HG03565 (cell line): ENCODE data around the gene DNAH17.

Experiments
- ATAC-seq: cut with Tn5 transposase; IDR thresholded peaks from one replicate; pipeline ENCODE4 v1.9.1; 2021; ENCODE audit warnings: mild to moderate bottlenecking, moderate library complexity; ENCODE audit not compliant: unreplicated experiment

The DNAH17 gene, protein sequence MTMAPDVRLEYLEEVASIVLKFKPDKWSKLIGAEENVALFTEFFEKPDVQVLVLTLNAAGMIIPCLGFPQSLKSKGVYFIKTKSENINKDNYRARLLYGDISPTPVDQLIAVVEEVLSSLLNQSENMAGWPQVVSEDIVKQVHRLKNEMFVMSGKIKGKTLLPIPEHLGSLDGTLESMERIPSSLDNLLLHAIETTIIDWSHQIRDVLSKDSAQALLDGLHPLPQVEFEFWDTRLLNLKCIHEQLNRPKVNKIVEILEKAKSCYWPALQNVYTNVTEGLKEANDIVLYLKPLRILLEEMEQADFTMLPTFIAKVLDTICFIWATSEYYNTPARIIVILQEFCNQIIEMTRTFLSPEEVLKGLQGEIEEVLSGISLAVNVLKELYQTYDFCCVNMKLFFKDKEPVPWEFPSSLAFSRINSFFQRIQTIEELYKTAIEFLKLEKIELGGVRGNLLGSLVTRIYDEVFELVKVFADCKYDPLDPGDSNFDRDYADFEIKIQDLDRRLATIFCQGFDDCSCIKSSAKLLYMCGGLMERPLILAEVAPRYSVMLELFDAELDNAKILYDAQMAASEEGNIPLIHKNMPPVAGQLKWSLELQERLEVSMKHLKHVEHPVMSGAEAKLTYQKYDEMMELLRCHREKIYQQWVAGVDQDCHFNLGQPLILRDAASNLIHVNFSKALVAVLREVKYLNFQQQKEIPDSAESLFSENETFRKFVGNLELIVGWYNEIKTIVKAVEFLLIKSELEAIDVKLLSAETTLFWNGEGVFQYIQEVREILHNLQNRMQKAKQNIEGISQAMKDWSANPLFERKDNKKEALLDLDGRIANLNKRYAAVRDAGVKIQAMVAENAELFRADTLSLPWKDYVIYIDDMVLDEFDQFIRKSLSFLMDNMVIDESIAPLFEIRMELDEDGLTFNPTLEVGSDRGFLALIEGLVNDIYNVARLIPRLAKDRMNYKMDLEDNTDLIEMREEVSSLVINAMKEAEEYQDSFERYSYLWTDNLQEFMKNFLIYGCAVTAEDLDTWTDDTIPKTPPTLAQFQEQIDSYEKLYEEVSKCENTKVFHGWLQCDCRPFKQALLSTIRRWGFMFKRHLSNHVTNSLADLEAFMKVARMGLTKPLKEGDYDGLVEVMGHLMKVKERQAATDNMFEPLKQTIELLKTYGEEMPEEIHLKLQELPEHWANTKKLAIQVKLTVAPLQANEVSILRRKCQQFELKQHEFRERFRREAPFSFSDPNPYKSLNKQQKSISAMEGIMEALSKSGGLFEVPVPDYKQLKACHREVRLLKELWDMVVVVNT (N-terminal part only)

DNA sequence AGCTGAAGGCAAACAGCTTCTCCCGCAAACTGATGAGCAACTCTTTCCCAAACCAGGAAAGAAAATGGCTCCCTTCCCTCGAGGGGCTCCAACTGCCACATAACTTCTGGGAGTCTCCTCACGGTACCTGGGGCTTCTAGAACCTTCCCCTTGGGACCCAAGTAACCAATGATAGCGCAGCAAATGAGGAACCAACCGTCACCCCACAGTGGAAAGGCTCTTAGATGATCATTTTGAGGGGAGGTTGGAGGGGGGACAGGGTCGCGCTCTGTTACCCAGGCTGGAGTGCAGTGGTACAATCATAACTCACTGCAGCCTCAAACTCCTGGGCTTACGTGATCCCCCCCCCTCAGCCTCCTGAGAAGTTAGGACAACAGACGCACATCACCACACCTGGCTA lies at the start of gene DNAH17:
Gene DNAH17 (minus strand): TSS at position 101 of the 400 bp plus-strand sequence. CDS start 2,339 bp downstream, outside the sequence.
- ATAC-seq = no peak

DNA sequence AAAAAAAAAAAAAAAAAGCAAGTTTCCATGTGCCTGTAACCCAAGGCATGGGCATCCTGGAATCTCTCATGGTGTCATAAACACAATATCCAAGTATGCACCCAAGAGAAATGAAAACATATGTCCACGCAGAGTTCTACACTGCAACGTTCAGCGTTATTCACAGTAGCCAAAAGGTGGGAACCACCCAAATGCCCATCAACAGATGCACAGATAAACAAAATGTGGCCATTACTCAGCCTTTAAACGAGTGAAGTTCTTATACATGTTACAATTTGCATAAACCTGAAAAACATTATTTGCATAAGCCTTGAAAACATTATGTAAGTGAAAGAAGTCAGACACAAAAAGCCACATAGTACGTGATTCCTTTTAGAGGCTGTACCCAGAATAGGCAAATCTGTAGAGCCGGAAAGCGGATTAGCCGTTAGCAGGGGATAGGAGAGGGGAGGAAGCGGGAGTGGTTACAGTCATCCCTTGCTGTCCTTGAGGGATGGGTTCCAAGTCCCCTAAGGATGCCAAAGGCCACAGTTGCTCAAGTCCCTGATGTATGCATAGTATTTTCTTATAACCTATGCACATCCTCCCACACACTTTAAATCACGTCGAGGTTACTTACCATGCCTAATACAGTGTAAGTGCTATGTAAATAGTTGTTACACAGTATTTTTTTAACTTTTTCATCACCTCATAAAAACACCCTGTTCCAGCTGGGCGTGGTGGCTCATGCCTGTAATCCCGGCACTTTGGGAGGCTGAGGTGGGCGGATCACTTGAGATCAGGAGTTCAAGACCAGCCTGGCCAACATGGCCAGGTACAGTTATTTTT lies 47.3 kb upstream of the DNAH17 start:
- ATAC-seq = no peak

DNA sequence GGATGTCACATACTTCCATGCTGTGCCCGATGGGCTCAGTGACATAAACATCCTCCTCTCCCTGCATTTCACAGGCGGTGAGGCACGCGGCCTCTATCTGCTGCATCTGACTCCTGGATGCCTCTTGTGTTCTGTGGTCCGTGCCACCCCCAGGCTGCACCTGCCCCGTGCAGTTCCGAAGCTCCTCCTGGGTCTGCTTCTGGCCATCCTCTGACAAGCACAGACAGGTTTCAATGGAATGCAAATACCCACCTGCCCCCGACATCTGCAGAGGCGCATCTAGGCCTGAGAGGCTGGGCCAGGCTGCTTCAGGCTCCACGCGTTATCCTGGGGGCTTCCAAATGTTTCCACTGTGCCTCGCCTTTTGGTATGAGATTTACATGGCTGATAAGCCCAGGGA lies 46.3 kb upstream of the DNAH17 start:
- no peak for ATAC-seq

DNA sequence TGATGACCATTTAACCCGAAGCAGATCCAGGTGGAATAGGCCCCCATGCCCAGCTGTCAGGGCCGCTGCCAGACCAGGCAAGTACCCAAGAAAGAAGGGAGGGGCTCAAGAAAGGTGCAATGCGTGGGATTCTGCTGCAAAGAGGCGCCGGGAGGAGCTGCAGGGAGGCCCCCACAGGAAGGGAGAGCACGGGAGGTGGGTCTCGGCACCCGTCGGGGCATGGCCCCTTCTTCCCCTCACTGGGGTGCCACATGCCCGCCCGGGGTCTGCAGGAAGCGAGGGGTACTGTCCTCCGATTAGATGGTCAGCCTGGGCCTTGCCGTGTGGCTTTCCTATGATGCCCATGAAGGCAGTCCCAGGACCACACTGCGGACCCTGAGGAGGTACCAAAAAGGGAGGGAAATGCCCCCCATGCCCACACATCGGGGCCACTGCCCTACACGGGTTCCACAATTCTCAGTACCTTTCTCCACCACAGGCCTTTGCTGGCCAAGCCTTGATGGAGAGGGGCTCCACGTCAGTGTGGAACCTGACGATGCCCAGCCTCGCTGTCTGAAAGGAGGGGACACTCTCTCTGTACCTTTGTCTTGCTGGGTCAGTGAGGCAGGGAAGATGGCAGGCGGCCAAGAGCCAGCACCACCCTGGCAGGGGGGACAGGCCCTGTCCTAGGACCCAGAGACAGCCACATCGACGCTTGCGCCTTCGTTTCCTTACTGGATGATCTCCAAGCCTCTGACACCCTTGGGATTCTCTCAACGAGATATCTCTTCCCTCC lies 45.5 kb upstream of the DNAH17 start:
- ATAC-seq = no peak

DNA sequence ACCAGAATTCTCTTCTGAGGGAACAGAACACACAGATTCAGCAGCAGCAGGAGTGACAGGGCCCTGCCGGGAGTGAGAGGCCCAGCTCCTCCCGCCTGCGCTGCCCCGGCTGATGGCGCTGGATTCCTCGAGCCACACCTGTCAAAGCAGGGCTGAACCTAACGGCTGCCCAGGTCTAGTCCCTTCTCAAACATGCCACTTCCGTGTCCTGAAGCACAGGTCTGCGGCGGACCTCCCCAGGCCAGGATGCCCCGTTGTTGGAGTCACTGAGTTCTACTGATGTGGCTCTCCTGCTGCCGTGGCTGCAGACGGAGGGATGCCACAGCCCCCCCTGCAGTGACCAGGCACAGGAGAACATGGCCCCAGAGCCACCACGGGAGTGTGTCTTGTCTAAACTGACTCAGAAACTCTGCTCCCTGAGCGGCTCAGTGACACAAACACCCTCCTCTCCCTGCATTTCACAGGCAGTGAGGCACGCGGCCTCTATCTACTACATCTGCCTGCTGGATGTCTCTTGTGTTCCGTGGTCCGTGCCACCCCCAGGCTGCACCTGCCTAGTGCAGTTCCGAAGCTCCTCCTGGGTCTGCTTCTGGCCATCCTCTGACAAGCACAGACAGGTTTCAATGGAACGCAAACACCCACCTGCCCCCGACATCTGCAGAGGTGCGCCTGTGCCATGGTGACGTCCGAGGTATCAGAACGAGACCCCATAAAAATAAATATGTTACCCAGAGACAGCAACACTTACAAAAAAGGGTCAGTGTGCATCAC lies 44.7 kb upstream of the DNAH17 start:
- ATAC-seq = no peak

DNA sequence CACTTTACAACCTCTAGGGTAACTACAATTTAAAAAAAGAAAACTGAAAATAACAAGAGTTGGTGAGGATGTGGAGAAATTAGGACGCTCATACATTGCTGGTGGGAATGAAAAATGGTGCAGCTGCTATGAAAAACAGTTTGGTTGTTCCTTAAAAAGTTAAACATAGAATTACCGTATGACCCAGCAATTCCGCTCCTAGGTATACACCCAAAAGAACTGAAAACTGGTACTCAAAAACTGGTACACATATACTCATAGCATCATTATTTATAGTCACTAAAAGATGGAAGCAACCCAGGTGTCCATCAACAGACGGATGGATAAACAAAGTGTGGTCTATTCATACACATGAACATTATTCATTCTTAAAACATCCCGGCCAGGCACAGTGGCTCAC lies 42.9 kb upstream of the DNAH17 start:
- no peak for ATAC-seq

DNA sequence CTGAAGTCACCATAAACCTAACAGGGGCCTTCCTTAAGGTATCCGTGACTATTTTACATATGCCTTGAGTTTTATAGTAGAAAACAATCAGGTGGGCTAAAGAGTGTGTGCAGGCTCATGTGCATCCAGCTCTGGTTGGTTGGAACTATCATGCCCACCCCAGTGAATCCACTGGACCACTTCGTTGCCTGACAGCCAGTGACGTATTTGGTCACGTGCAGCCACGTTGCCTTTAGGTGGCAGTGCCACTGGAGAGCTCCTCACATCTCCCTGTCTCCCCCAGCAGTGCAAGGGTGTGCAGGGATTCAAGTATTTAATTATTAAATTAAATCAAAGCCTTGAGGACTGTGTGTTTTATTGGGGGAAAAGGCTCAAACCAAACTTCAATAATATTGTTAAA lies 42.1 kb upstream of the DNAH17 start:
- ATAC-seq = no peak

DNA sequence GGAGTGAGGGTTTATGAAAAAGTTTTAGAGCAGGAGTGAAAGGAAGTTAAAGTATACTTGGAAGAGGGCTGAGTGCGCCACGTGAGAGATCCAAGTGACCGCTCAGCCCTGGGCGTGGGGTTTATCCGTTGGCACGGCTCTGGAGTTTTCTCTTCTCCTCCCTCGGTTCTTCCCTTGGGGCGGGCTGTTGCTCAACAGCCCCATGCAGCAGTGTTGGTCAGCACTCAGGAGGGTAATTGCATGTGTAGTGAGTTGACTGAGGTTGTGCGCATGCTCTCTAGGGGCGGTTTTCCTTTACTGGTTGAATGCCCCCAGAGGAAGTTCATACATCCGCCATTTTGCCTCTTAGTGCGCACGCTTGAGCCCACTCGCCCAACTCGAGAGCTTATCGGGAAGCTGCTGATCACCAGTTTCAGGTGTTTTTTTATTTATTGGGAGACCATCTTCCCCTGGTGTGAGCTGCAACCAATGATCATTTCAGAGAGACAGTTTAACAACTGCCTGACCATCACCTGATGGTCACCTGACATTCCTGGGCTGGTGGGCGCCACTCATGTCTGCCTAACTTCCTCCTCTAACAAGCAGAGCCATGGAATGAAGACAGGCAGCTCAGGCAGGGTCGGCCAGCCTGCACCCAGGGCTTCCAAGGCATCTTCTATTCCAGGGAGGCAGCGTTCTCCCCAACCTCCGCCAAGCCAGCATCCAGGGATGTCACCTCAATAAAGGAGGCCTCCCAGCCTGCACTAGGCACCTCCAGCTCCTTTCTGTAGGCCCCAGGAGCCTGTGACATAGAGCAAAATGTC lies 41.3 kb upstream of the DNAH17 start:
- ATAC-seq = no peak

DNA sequence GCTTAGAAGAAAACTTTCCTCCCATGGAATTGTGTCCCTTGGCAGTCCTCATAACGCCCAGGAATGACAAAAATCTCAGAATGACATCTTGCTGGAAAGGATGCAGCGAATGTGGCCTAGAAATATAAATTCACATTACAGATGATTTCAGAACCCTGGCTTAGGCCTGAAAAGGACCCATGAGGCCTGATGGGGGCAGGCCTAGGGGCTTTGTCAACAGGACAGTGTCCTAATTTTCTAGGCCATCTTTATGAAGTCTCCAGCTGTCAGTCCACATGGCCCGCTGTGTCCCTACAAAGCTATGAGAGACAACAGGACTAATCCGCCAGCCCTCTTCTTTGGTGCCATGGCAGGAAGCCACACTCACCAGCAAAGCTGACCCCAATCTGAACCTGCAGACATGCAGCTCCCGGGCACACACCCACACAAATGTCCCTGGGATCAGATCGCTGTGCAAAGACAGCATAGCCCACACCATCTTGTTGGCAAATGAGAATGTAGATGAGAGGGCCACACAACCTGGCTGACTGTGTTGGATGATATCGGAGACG lies 40.4 kb upstream of the DNAH17 start:
- ATAC-seq = no peak

DNA sequence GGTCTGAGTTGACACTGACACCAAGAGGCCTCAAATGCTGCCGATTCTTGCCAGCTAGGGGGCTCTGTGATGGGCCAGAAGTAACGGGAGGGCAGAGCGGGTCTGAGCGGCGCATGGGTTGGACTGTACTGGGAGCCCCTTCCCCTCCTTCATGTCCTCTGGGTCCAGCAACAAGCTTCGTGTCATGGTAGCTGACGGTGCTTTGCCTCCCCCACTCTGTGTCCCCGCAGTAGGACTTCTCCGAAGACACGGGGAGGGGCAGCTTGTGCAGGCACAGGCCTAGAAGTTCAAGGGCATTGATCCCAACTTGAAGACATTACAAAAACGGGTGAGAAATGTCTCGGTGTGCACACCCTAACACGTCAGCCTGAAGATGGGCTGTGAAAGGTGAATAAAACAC lies 39.8 kb upstream of the DNAH17 start:
- no peak for ATAC-seq

DNA sequence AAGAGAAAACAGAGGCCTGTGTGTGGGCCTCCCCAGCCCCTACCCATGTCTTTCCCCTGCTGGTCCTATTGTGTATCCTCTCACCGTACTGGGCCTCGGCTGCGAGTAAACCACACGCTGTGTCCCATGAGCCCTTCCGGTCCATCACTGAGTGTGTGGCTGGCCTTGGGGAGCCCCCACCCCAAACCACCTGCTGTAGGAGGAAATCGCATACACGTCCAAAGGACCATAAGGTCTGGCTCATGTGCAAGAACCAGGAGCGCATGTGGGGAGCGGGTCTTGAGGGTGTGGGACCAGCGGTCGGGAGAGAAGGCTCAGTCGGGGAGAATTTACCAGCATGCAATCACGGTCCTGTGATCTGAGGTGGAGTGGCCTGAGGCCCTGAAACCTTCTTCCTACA lies 38.4 kb upstream of the DNAH17 start:
- ATAC-seq = no peak

DNA sequence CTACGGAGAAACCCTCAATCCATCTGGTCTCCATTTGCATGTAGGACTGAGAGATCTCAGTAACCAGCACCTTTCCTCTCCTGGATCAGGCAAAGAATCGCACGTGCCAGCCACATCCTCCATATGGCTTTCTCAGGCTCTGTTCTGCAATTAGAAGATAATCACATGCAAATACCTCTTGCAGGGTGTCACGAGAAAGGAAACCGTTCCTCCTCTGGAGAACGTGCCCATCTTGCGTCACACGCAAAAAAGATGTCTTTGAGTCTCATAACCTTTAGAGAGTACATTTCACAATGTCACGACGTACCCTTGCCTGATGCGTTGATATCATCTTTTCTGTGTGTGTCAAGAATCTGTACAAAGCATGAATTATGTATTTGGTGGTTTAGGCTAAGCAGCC lies 36.2 kb upstream of the DNAH17 start:
- ATAC-seq = no peak

DNA sequence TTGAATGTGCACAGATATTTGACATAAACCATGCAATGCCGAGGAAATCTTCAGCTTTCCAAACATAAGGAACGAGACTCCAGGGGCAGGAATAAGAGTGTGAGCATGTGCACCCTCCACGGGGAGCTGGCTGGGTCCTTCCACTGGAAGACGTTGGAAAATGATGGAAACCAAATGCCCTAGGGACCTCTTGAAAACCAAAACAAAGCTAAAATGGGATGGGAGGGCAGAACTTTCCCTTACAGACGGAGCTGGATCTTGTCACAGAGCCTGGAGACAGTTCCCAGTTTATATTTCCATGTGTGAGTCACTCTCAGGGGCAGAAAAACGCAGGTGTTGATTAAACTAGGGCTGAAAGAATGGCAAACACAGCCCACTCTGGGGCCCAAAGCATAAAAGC lies 34.4 kb upstream of the DNAH17 start:
- no peak for ATAC-seq

DNA sequence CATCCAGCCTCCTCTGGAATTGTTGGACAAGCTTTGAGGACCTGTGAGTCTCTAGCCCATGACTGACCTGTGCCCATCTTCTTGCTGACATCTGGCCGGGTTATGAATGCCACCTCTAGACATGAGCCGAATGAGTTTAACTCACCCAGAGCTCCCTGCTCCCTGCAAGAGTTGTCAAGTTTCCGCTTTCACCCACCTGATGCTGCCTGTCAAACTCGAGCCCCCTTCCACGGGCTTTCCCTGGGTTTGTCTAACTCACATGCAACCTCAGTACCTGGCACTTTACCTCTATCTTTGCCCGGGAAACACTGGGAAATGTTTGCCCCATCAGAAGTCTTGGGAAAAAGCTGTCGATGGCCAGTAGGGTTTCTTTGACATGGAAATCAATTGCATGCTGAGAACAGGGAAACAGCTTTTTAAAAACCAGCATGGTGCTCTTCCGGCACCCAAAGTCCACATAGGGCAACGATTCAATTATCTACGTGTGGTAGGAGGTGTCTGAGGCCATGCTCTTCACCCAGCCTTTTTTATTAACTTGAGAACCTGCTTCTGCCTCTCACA lies 33.8 kb upstream of the DNAH17 start:
- no peak for ATAC-seq

DNA sequence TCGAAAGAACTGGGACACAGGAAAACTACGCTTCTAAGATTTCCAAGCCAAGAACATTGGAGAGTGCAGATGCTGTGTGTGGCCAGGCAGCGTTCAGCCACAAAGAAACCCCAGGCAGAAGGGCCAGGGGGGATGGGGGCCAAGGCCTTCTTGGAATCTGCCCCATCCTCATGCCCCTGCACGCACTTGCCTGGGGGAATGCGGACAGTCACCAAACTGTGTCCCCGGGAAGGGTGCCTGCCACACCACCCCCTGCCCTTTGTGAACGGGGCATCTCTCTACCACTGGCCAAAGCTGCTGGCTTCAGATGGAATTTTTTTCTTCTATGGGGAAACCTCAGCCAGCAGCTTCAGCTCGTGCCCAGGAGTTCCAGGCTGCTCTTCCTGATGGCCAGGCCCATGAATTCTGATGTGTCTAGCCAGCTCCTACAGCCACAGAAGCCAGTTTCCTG lies 32.0 kb upstream of the DNAH17 start:
- ATAC-seq = no peak

DNA sequence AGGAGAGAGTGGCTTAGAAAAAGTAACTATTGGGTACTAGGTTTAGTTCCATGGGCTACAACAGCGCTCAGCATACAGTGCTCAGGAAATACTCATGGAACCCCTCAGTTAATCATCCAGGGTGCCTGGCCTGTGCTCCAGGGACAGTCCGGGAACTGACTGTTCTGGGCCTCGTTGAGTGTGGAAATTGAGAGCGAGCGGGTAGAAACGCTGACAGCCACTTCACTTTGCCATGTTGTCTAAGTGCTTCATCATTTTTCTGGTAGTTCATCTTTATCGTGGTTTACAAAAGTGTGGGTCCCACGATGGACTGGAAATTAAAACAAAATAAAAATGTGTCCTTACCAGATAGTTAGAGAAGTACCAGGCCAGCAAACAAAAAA lies 31.6 kb upstream of the DNAH17 start:
- no peak for ATAC-seq

DNA sequence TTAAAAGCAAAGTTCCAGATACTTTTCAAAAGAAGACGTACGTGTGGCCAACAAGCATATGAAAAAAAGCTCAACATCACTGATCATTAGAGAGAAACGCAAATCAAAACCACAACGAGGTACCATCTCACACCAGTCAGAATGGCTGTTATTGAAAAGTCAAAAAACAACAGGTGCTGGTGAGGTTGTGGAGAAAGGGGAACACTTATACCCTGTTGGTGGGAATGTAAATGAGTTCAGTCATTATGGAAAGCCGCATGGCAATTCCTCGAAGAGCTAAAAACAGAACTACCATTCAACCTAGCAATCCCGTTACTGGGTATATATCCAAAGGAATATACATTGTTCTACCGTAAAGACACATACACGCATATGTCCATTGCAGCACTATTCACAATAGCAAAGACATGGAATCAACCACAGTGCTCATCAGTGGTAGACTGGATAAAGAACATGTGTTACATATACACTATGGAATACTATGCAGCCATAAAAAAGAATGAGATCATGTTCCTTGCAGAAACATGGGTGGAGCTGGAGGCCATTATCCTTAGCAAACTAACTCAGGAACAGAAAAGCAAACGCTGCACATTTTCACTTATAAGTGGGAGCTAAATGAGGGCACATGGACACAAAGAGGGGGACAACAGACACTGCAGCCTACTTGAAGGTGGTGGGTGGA lies 31.1 kb upstream of the DNAH17 start:
- no peak for ATAC-seq
